ENCODE data around the gene F7.

Gene F7

GRCh38 chr13:113119822-113120189, 14.2 kb downstream of the F7 start:
- DNase-seq = no peak

GRCh38 chr13:113120300-113121182, 14.9 kb downstream of the F7 start:
- no peak for DNase-seq

- no peak for DNase-seq
Observed at GRCh38 chr13:113121183-113121927, 15.8 kb downstream of the F7 start.

- no peak for DNase-seq
Observed at GRCh38 chr13:113121928-113122471, 16.4 kb downstream of the F7 start.

- DNase-seq = no peak
Observed at GRCh38 chr13:113122550-113123225, 17.1 kb downstream of the F7 start, which contains the start of gene F10. F10 (plus strand) TSS chr13:113122799; CDS start chr13:113122856, 57 bp downstream.

GRCh38 chr13:113123226-113124201, 17.9 kb downstream of the F7 start:
- no peak for DNase-seq

GRCh38 chr13:113124211-113124970, 18.8 kb downstream of the F7 start:
- no peak for DNase-seq

GRCh38 chr13:113125506-113126264, 20.1 kb downstream of the F7 start:
- DNase-seq = no peak

GRCh38 chr13:113126265-113127150, 20.9 kb downstream of the F7 start:
- no peak for DNase-seq

- no peak for DNase-seq
Observed at GRCh38 chr13:113129480-113129879, 23.9 kb downstream of the F7 start.

GRCh38 chr13:113129921-113130750, 24.5 kb downstream of the F7 start:
- DNase-seq = no peak

GRCh38 chr13:113135281-113135760, 29.7 kb downstream of the F7 start:
- no peak for DNase-seq

- DNase-seq = no peak
Observed at GRCh38 chr13:113137691-113138298, 32.2 kb downstream of the F7 start.

- no peak for DNase-seq
Observed at GRCh38 chr13:113138792-113139551, 33.4 kb downstream of the F7 start.

GRCh38 chr13:113139577-113139976, 34.0 kb downstream of the F7 start:
- no peak for DNase-seq

- no peak for DNase-seq
Observed at GRCh38 chr13:113140677-113141600, 35.3 kb downstream of the F7 start.
